Measurements from ENCODE around the gene GPAM.
"Not testable (repeated sequence)": the region's sequence is repeated elsewhere in the genome, so short reads cannot be mapped to it uniquely, and the experiment has no call there.

Gene GPAM

GRCh38 chr10:112126901-112127300 is 56.7 kb downstream of the GPAM start:
- H3K4me3 ChIP-seq (ENCODE audit: control insufficient read depth, low read depth, low read length) = no peak overlapping the region
- DNase-seq (ENCODE audit: low read depth) = no peak
- TF ChIP-seq, protein P1, sequence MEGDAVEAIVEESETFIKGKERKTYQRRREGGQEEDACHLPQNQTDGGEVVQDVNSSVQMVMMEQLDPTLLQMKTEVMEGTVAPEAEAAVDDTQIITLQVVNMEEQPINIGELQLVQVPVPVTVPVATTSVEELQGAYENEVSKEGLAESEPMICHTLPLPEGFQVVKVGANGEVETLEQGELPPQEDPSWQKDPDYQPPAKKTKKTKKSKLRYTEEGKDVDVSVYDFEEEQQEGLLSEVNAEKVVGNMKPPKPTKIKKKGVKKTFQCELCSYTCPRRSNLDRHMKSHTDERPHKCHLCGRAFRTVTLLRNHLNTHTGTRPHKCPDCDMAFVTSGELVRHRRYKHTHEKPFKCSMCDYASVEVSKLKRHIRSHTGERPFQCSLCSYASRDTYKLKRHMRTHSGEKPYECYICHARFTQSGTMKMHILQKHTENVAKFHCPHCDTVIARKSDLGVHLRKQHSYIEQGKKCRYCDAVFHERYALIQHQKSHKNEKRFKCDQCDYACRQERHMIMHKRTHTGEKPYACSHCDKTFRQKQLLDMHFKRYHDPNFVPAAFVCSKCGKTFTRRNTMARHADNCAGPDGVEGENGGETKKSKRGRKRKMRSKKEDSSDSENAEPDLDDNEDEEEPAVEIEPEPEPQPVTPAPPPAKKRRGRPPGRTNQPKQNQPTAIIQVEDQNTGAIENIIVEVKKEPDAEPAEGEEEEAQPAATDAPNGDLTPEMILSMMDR (IDR thresholded peaks at IDR 0.05; ENCODE audit: control insufficient read depth, insufficient read depth, low read depth, low read length, missing control alignments) = no peak

DNA sequence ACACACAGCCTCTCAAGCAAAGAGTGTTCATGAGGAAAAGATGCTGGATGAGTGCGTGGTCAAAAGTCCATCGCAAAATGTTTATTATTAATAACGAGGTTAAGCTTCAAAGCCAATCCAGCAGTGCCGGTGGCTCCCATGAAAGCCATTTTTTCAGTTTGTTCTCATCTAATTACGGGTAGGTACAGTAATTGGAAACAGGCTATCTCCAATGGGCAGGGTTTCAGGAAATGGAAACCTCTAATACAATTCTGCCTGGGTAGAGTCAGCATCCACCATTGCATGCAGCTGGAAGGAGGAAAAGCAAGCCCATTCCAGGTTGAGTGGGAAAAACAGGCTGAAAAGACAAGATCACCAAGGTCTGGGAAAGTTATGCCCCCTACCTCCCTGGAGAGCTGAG is 57.4 kb downstream of the GPAM start:
- DNase-seq (ENCODE audit: low read depth) = no peak
- TF ChIP-seq, protein P1 (IDR thresholded peaks at IDR 0.05; ENCODE audit: control insufficient read depth, insufficient read depth, low read depth, low read length, missing control alignments) = no peak
- H3K4me3 ChIP-seq (ENCODE audit: control insufficient read depth, low read depth, low read length) = no peak overlapping the region

- TF ChIP-seq, protein P1 (IDR thresholded peaks at IDR 0.05; ENCODE audit: control insufficient read depth, insufficient read depth, low read depth, low read length, missing control alignments) = no peak
- DNase-seq (ENCODE audit: low read depth) = no peak
Measured at GRCh38 chr10:112124866-112125265, 58.7 kb downstream of the GPAM start.

DNA sequence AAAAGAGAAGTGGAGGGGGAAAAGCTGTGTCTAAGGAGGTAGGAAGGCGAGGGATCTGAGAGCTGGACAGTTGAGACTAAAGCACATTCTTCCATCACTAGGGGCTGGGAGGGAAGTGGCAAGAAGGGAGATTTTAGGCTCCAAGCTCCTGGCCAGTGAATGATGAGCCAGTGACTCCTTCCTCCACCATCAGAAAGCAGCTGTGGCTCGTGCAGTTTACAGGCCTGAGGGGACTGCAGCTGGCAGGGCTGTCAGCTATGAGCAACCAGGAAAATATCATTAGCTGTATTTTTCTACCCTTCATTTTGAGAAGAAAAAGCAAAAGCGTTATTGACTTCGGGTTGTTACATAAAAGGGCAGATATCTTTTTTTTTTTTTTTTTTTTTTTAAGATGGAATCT is 60.7 kb downstream of the GPAM start:
- DNase-seq (ENCODE audit: low read depth) = no peak
- TF ChIP-seq, protein P1 (IDR thresholded peaks at IDR 0.05; ENCODE audit: control insufficient read depth, insufficient read depth, low read depth, low read length, missing control alignments) = no peak
- H3K4me3 ChIP-seq (ENCODE audit: control insufficient read depth, low read depth, low read length) = no peak overlapping the region

More at GRCh38 chr10:112124866-112125265, 58.7 kb downstream of the GPAM start:
- no peak overlapping the region for H3K4me3 ChIP-seq (ENCODE audit: control insufficient read depth, low read depth, low read length)

GRCh38 chr10:112120491-112120890 is 63.1 kb downstream of the GPAM start:
- DNase-seq (ENCODE audit: low read depth) = no peak
- H3K4me3 ChIP-seq (ENCODE audit: control insufficient read depth, low read depth, low read length) = no peak overlapping the region
- TF ChIP-seq, protein P1 (IDR thresholded peaks at IDR 0.05; ENCODE audit: control insufficient read depth, insufficient read depth, low read depth, low read length, missing control alignments) = no peak

- H3K4me3 ChIP-seq (ENCODE audit: control insufficient read depth, low read depth, low read length) = no peak overlapping the region
- no peak for DNase-seq (ENCODE audit: low read depth)
- TF ChIP-seq, protein P1 (IDR thresholded peaks at IDR 0.05; ENCODE audit: control insufficient read depth, insufficient read depth, low read depth, low read length, missing control alignments) = peak; percentile 88
Measured at GRCh38 chr10:112115781-112116385, 67.7 kb downstream of the GPAM start.

- H3K4me3 ChIP-seq (ENCODE audit: control insufficient read depth, low read depth, low read length); DNase-seq (ENCODE audit: low read depth): not testable (repeated sequence)
Measured at GRCh38 chr10:112109779-112110178, 73.8 kb downstream of the GPAM start.

Data from AG09309 (cell line).